ENCODE data around the gene PRPSAP2.

Gene PRPSAP2

GRCh38 chr17:18958611-18959010 is 100.7 kb downstream of the PRPSAP2 start:
- Histone ChIP-seq H3K36me3 (ENCODE audit: insufficient read depth, low read length) (no peaks in the 10 kb centered on the region), H3K9me3 (ENCODE audit: control insufficient read depth, insufficient read depth, low read length) (no peaks in the 10 kb centered on the region), H3K4me1 (ENCODE audit: insufficient read depth, low read length) (peaks cover 5% of the 10 kb centered on the region; the same call in 1 of the 2 replicates), H3K9ac (ENCODE audit: low read depth, low read length) (no peak overlapping the region)

GRCh38 chr17:18959071-18959844 is 101.3 kb downstream of the PRPSAP2 start:
- H3K36me3 ChIP-seq (ENCODE audit: insufficient read depth, low read length) = no peaks in the 10 kb centered on the region

GRCh38 chr17:18959845-18960240 is 101.9 kb downstream of the PRPSAP2 start:
- Histone ChIP-seq H3K4me1 (ENCODE audit: insufficient read depth, low read length) (peaks cover 5% of the 10 kb centered on the region; the same call in 1 of the 2 replicates), H3K9ac (ENCODE audit: low read depth, low read length) (no peak overlapping the region), H3K36me3 (ENCODE audit: insufficient read depth, low read length) (no peaks in the 10 kb centered on the region), H3K9me3 (ENCODE audit: control insufficient read depth, insufficient read depth, low read length) (no peaks in the 10 kb centered on the region)

More at GRCh38 chr17:18959071-18959844, 101.3 kb downstream of the PRPSAP2 start:
- Histone ChIP-seq H3K4me1 (ENCODE audit: insufficient read depth, low read length) (peaks cover 5% of the 10 kb centered on the region; the same call in 1 of the 2 replicates), H3K9ac (ENCODE audit: low read depth, low read length) (no peak overlapping the region), H3K9me3 (ENCODE audit: control insufficient read depth, insufficient read depth, low read length) (no peaks in the 10 kb centered on the region)

GRCh38 chr17:18960241-18960665 is 102.3 kb downstream of the PRPSAP2 start:
- Histone ChIP-seq H3K4me1 (ENCODE audit: insufficient read depth, low read length) (peaks cover 5% of the 10 kb centered on the region; the same call in 1 of the 2 replicates), H3K9ac (ENCODE audit: low read depth, low read length) (no peak overlapping the region), H3K36me3 (ENCODE audit: insufficient read depth, low read length) (no peaks in the 10 kb centered on the region), H3K9me3 (ENCODE audit: control insufficient read depth, insufficient read depth, low read length) (no peaks in the 10 kb centered on the region)

GRCh38 chr17:18960803-18961511 is 103.0 kb downstream of the PRPSAP2 start:
- Histone ChIP-seq H3K9me3 (ENCODE audit: control insufficient read depth, insufficient read depth, low read length) (no peaks in the 10 kb centered on the region), H3K36me3 (ENCODE audit: insufficient read depth, low read length) (no peaks in the 10 kb centered on the region), H3K4me1 (ENCODE audit: insufficient read depth, low read length) (peaks cover 5% of the 10 kb centered on the region; the same call in 1 of the 2 replicates), H3K9ac (ENCODE audit: low read depth, low read length) (no peak overlapping the region)

GRCh38 chr17:18961634-18962493 is 103.9 kb downstream of the PRPSAP2 start:
- H3K9me3 ChIP-seq (ENCODE audit: control insufficient read depth, insufficient read depth, low read length) = no peaks in the 10 kb centered on the region
- no peak overlapping the region for H3K9ac ChIP-seq (ENCODE audit: low read depth, low read length)
- H3K36me3 ChIP-seq (ENCODE audit: insufficient read depth, low read length) = no peaks in the 10 kb centered on the region
- peaks cover 5% of the 10 kb centered on the region; the same call in 1 of the 2 replicates for H3K4me1 ChIP-seq (ENCODE audit: insufficient read depth, low read length)

GRCh38 chr17:18962494-18962815 is 104.5 kb downstream of the PRPSAP2 start:
- Histone ChIP-seq H3K36me3 (ENCODE audit: insufficient read depth, low read length) (no peaks in the 10 kb centered on the region), H3K4me1 (ENCODE audit: insufficient read depth, low read length) (peaks cover 10% of the 10 kb centered on the region; the same call in 1 of the 2 replicates), H3K9me3 (ENCODE audit: control insufficient read depth, insufficient read depth, low read length) (no peaks in the 10 kb centered on the region), H3K9ac (ENCODE audit: low read depth, low read length) (no peak overlapping the region)

GRCh38 chr17:18963126-18964017 is 105.4 kb downstream of the PRPSAP2 start:
- H3K9ac ChIP-seq (ENCODE audit: low read depth, low read length) = no peak overlapping the region
- peaks cover 18% of the 10 kb centered on the region; the same call in 1 of the 2 replicates for H3K4me1 ChIP-seq (ENCODE audit: insufficient read depth, low read length)
- H3K9me3 ChIP-seq (ENCODE audit: control insufficient read depth, insufficient read depth, low read length) = no peaks in the 10 kb centered on the region
- H3K36me3 ChIP-seq (ENCODE audit: insufficient read depth, low read length) = no peaks in the 10 kb centered on the region

- no peak overlapping the region for H3K9ac ChIP-seq (ENCODE audit: low read depth, low read length)
- H3K9me3 ChIP-seq (ENCODE audit: control insufficient read depth, insufficient read depth, low read length) = no peaks in the 10 kb centered on the region
- H3K36me3 ChIP-seq (ENCODE audit: insufficient read depth, low read length) = no peaks in the 10 kb centered on the region
- H3K4me1 ChIP-seq (ENCODE audit: insufficient read depth, low read length) = peaks cover 18% of the 10 kb centered on the region; the same call in 1 of the 2 replicates
Measured at GRCh38 chr17:18964018-18964351, 106.1 kb downstream of the PRPSAP2 start.

GRCh38 chr17:18964550-18964949 is 106.6 kb downstream of the PRPSAP2 start:
- peaks cover 23% of the 10 kb centered on the region; the same call in 1 of the 2 replicates for H3K4me1 ChIP-seq (ENCODE audit: insufficient read depth, low read length)
- no peak overlapping the region for H3K9ac ChIP-seq (ENCODE audit: low read depth, low read length)
- no peaks in the 10 kb centered on the region for H3K9me3 ChIP-seq (ENCODE audit: control insufficient read depth, insufficient read depth, low read length)
- no peaks in the 10 kb centered on the region for H3K36me3 ChIP-seq (ENCODE audit: insufficient read depth, low read length)

GRCh38 chr17:18965530-18966236 is 107.8 kb downstream of the PRPSAP2 start:
- no peak overlapping the region for H3K9ac ChIP-seq (ENCODE audit: low read depth, low read length)
- peaks cover 28% of the 10 kb centered on the region; the same call in 1 of the 2 replicates for H3K4me1 ChIP-seq (ENCODE audit: insufficient read depth, low read length)
- no peaks in the 10 kb centered on the region for H3K9me3 ChIP-seq (ENCODE audit: control insufficient read depth, insufficient read depth, low read length)
- H3K36me3 ChIP-seq (ENCODE audit: insufficient read depth, low read length) = no peaks in the 10 kb centered on the region

GRCh38 chr17:18966831-18967624 is 109.1 kb downstream of the PRPSAP2 start:
- Histone ChIP-seq H3K36me3 (ENCODE audit: insufficient read depth, low read length) (no peaks in the 10 kb centered on the region), H3K4me1 (ENCODE audit: insufficient read depth, low read length) (peaks cover 28% of the 10 kb centered on the region; the same call in 1 of the 2 replicates), H3K9me3 (ENCODE audit: control insufficient read depth, insufficient read depth, low read length) (no peaks in the 10 kb centered on the region), H3K9ac (ENCODE audit: low read depth, low read length) (no peak overlapping the region)
